ENCODE data around the gene ALDH4A1.

Gene ALDH4A1

DNA sequence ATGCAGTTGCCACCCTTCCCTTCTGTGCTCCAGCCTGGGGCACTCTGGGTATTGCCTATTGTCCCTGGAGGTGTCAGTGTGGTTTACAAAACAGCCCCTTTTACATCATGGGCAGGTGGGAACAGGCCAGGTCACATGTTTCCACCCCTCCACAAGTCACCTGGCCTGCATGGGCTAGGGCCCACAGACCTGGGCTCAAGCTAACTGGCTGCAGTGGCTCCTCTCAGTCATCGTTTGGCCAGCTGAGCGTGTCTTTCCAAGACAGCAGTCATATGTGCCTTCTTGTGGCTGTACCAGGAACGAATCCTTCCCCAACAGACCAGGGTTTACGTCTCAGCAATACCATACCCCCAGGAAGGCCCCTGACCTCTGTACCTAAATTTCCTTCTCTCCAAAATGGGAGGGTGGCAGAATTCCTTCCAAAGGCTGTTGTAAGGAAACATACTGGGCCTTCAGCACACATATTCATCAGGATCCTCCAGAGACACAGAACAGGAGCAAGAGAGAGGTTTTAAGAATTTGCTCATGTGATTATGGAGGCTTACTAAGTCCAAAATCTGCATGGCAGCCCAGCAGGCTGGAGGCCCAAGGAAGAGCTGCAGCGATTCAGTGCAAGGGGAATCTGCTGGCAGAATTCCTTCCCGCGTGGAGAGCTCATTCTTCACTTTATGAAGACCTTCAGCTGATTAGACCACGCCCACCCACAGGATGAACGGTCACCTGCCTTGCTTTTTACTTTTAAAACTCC is 32.3 kb downstream of the ALDH4A1 start:
- TF ChIP-seq, protein P1, sequence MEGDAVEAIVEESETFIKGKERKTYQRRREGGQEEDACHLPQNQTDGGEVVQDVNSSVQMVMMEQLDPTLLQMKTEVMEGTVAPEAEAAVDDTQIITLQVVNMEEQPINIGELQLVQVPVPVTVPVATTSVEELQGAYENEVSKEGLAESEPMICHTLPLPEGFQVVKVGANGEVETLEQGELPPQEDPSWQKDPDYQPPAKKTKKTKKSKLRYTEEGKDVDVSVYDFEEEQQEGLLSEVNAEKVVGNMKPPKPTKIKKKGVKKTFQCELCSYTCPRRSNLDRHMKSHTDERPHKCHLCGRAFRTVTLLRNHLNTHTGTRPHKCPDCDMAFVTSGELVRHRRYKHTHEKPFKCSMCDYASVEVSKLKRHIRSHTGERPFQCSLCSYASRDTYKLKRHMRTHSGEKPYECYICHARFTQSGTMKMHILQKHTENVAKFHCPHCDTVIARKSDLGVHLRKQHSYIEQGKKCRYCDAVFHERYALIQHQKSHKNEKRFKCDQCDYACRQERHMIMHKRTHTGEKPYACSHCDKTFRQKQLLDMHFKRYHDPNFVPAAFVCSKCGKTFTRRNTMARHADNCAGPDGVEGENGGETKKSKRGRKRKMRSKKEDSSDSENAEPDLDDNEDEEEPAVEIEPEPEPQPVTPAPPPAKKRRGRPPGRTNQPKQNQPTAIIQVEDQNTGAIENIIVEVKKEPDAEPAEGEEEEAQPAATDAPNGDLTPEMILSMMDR (IDR thresholded peaks at IDR 0.05; ENCODE audit: low read depth, low read length): no peak
- DNase-seq (ENCODE audit: low read depth, low spot score): no peak
- no peak overlapping the region for H3K4me3 ChIP-seq (ENCODE audit: low read depth, low read length)
- in situ Hi-C loops (cut with HindIII; ENCODE audit: low sequenced_read_pairs): no loop called here

DNA sequence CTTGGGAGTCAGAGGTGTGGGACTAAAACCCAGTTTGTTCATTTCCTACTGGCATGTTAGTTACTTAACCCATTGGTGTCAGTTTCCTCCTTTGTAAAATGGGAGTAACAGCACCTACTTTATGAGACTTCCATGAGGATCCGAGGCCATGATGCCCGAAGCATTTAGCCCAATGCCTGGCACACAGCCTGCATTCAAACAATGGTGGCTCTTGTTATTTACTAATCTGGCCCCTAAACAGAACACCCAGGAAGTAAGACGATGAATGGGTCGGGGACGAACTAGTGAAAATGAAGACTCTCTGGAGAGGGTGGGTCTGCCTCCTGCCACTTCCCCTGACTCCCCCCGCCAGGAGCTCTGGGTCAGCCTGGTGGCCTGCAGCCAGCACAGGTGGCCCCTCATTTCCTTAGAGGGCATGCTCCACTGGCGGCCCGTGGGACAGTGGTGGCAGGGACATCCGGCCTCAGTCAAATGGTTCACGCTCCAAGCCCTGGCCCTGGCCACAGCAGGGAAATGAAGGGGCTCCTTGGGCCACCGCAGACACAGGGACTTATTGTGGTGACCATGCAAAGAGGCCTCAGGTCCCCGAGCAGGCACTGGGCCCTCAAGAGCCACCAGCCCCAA is 33.4 kb downstream of the ALDH4A1 start:
- in situ Hi-C loops (cut with HindIII; ENCODE audit: low sequenced_read_pairs): no loop called here
- DNase-seq (ENCODE audit: low read depth, low spot score): no peak
- H3K4me3 ChIP-seq (ENCODE audit: low read depth, low read length): no peak overlapping the region
- TF ChIP-seq, protein P1 (IDR thresholded peaks at IDR 0.05; ENCODE audit: low read depth, low read length): no peak

DNA sequence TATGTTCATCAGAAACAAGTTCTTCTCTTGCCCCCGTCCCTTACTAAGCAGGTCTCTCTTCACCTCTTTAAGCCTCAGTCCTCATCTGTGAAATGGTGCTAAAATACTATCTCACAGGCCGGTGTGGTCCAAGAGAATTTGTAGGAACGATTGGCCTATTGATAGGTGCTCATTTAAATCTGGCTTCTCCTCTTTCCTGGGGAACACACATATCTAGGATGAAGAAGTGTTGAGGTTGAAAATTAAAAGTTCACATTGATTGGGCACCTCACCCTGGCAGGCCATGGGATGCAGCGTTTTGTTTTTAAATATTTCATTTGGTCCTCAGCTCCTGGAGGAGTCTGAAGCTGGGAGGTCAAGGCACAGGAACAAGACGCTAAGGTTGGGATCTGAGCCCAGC is 34.0 kb downstream of the ALDH4A1 start:
- no peak overlapping the region for H3K4me3 ChIP-seq (ENCODE audit: low read depth, low read length)
- in situ Hi-C loops (cut with HindIII; ENCODE audit: low sequenced_read_pairs): no loop called here
- DNase-seq (ENCODE audit: low read depth, low spot score): no peak
- TF ChIP-seq, protein P1 (IDR thresholded peaks at IDR 0.05; ENCODE audit: low read depth, low read length): no peak

DNA sequence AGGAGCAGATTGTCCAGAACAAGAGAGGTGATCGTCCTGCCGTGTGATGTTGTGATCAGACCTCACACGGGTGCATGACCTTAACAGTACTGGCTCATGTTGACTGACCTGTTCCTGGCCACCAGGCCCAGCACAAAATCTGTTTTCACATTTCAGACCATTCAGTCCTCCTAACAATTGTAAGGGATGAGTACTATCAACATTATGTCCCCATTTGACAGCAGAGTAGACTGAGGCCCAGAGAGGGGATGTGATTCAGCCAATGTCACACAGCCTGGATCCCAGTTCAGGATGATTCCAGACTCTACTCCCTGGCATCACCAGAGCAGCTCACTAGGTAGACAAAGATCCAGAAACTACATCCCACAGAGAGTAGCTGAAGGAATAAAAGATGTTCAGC is 35.5 kb downstream of the ALDH4A1 start:
- no peak overlapping the region for H3K4me3 ChIP-seq (ENCODE audit: low read depth, low read length)
- in situ Hi-C loops (cut with HindIII; ENCODE audit: low sequenced_read_pairs): no loop called here
- TF ChIP-seq, protein P1 (IDR thresholded peaks at IDR 0.05; ENCODE audit: low read depth, low read length): no peak
- no peak for DNase-seq (ENCODE audit: low read depth, low spot score)

DNA sequence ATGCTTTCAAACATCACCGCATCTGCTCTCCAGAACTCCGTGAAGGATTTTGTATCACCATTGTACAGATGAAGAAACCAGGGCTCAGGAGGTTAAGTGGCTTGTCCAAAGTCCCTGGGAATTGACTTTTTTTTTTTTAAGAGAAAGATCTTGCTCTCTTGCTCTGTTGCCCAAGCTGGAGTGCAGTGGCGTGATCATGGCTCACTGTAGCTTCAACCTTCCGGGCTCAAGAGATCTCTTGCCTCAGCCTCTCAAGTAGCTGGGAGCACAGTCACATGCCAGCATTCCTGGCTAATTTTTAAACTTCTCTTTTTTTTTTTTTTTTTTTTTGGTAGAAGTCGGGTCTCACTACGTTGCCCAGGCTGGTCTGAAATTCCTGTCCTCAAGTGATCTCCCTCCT is 36.0 kb downstream of the ALDH4A1 start:
- DNase-seq (ENCODE audit: low read depth, low spot score): no peak
- TF ChIP-seq, protein P1 (IDR thresholded peaks at IDR 0.05; ENCODE audit: low read depth, low read length): no peak
- H3K4me3 ChIP-seq (ENCODE audit: low read depth, low read length): no peak overlapping the region
- in situ Hi-C loops (cut with HindIII; ENCODE audit: low sequenced_read_pairs): no loop called here

DNA sequence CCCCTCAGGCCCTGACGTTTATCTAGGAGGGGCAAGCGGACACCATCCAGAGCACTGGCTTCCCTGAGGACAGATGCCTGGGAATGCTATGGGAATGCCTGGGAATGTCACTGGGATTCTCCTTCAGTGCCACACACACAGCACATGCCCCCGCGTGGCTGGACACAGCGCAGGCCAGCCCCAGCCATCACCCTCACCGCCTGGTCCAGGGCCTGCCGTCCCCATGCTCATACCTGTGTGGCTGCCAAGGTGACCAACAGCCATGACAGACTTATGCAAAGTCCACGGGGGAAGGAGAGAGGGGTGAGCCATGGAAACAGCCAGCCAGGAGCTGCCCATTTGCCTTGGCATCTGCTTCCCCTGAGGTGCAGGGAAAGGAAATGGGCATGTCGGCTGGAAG is 37.2 kb downstream of the ALDH4A1 start:
- no peak for DNase-seq (ENCODE audit: low read depth, low spot score)
- no peak overlapping the region for H3K4me3 ChIP-seq (ENCODE audit: low read depth, low read length)
- TF ChIP-seq, protein P1 (IDR thresholded peaks at IDR 0.05; ENCODE audit: low read depth, low read length): no peak
- in situ Hi-C loops (cut with HindIII; ENCODE audit: low sequenced_read_pairs): no loop called here

Measured in astrocyte of the spinal cord (primary cell).